Cortex of kidney (tissue), 1 donor: ENCODE measurements around the gene MFSD12.
"Not testable (repeated sequence)": the region's sequence is repeated elsewhere in the genome, so short reads cannot be mapped to it uniquely, and the experiment has no call there.

ENCODE experiments used
- DNase-seq: peaks from one replicate; lab custom pipeline; 2025; lab: John Stamatoyannopoulos, UW

Gene MFSD12

GRCh38 chr19:3522421-3523360 lies 34.7 kb downstream of the MFSD12 start:
- DNase-seq = no peak

GRCh38 chr19:3521104-3521445 lies 36.3 kb downstream of the MFSD12 start:
- DNase-seq = no peak

DNA sequence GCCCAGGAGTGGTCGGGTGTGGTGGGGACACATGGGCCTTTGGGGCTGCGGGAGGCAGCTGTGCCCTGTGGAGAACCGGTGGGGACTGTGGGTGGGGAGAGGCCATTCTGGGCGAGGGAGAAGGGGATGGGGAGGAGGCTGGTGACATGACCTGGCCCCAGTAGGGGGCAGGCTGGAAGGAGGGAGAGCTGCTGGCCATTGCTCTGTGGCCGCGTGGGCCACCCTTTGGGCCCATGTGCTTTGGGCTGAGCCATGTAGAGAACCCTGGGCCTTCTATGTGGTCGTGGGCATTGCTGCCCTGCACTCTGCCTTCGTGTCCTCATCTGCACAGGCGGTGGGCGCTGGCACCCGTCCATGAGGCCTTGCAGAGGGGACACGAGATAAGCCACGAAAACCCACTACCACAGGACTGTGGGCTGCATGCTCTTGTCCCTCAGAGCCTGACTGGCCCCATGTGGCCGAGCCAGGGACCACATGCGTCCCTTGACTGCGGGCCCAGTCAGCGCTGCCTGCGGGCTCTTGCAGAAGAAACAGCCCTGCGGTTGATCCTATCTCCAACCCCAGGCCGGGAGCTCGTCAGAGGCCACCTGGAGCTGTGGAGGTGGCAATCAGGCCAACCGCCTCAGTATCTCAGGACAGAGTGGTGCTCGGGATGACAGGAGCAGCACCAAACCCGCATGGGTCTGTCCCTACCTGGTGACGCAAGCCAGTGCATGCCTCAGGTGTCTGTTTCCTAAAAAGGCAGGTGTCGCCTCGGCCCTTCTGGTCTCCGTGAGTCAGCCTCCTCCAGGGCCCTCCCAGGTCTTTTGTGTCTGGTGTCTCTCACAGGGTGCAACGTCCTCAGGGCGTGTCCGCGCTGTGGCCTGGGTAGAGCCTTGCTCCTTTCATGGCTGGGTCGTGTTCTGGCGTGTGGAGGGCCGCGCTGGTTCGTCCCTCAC lies 37.0 kb downstream of the MFSD12 start:
- no peak for DNase-seq

GRCh38 chr19:3519126-3519525 lies 38.3 kb downstream of the MFSD12 start:
- DNase-seq = no peak

GRCh38 chr19:3518659-3519058 lies 38.7 kb downstream of the MFSD12 start:
- no peak for DNase-seq

- DNase-seq = no peak
These were observed 39.1 kb downstream of the MFSD12 start for GRCh38 chr19:3518255-3518654.

GRCh38 chr19:3517638-3518037 lies 39.7 kb downstream of the MFSD12 start:
- DNase-seq = no peak

DNA sequence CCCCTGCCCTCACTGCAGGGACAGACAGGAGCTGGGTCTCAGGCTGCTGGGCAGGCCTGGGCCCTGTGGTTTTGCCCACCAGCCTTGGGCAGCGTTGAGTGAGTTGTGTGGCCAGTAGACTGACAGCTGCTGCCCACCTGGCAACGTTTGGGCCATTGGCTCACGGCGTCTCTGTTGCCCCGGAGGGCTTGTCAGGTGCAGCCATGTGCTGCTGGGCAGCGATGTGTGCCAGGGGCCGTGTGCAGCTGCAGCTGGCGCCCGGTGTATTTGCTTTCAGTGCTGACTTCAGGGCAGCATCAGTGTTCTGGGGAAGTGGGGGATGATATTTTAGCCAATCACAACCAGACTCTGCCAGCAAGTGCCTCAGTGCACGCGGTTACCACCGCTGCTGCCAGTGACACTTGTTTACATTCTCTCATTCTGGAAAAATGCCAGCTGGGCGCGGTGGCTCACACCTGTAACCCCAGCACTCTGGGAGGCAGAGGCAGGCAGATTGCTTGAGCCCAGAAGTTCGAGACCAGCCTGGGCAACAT lies 40.6 kb downstream of the MFSD12 start:
- no peak for DNase-seq

DNA sequence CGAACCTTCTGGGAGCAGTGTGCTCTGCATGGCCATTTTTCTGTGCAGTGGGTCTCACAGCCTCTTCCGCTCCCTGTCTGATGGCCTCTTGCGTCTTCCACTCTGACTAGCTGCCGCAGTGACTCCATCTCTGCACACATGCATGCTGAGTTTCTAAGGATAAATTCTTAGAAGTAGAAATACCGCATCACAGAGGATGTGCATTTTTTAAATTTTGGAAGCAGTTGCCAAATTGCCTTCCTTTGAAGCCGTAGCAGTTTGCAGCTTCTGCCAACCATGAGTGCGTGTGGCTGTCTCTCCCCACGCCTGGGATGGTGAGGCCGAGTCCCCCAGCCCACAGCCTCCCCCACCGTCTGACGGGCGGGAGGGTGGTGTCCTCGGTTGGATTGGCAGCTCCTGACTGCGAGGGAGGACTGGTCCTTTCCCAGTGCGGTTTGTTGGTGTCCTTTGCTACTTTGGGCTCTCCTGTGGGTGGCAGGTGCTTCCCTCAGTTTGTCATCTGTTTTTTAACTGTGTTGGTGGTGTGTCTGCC lies 41.4 kb downstream of the MFSD12 start:
- DNase-seq = no peak

GRCh38 chr19:3514930-3515329 lies 42.5 kb downstream of the MFSD12 start:
- DNase-seq = no peak

GRCh38 chr19:3513229-3514140 lies 43.9 kb downstream of the MFSD12 start:
- no peak for DNase-seq

- DNase-seq = no peak
These were observed 44.7 kb downstream of the MFSD12 start for GRCh38 chr19:3512562-3513228.

DNA sequence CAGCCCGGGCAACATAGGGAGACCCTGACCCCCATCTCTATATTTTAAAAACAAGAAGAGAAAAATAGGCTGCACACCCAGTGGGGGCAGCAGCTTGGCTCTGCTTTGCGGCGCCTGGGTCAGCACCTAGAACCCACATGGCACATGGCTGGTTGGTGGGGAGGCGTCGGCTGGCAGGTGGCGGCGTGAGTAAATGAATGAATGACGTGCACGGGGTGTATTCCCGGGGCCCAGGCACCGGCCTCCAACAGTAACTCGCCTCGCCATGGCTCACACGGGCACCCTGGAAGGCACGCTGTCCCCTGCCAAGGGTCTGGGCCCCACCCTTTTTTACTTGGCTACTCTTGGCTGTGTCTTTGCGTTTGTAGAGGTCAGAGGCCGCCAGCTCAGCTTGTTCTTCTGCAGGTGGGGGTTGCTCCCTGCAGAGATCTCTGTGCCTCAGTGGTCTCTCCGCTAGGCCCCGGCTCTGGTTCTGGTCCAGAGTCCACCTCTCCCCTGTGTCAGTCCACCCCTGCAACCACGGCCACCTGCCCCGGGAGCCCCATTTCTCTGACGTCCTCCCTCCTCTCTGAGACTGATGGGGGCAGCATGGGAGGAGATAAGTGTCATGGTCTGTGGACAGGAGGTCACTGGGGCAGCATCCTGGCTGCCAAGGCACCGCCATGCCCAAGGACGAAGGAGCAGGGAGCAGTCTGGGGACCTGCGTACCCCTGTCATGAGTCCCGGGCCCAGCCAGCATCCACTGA lies 45.7 kb downstream of the MFSD12 start:
- DNase-seq = no peak

DNA sequence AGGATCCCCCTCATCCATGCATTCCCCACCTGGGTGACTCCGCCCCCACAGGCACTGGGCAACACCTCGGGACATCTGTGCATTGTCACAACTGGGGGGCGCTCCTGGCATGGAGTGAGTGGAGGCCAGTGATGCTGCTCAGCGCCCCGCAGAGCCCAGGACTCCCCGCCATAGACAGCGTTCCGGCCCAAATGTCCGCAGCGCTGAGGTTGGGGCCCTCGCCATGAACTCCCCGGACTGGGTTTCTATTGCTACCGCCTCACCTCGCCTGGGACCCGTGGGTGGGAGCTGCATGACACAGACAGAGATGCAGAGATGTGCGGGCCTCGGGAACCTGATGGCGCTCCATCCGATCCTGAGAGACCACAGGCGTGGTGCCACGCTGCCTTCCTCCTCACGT lies 46.7 kb downstream of the MFSD12 start:
- no peak for DNase-seq

- no peak for DNase-seq
These were observed 47.8 kb downstream of the MFSD12 start for GRCh38 chr19:3509566-3509989.

DNA sequence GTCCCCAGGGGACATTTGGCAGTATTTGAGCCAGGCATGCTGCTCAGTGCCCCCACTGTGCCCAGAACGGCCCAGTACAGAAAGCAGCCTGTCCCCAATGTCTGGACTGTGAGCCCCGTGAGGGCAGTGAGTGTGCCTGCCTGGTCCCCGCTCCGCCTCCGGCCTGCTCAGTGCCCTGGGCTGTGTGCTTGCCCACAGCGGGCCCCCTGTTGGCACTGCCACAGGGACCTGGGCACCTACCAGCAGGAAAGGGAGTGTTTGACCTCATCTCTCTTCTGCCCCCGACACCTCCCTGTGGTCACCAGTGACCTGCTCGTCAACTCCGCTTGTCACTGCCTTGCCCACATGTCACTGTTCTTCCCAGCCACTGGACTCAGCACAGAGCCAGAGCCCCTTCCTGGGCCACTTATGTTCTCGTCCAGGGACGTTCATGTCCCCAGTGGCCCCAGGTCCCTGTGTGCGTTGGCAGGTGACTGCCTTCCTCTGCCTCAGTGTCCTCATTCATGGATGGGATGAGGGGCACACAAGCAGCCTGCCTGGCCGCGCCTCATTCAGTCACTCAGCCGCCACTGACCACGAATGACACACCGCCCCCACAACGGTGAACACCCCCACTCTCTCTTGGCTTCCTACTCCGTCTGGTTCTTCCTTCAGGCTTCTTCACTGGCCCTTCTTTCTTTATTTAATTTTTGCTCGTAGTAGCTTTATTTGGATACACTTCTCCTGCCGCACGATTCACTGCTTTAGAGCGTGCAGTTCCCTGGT lies 48.4 kb downstream of the MFSD12 start:
- DNase-seq = no peak

GRCh38 chr19:3508121-3508661 lies 49.2 kb downstream of the MFSD12 start:
- not testable (repeated sequence) for DNase-seq

DNA sequence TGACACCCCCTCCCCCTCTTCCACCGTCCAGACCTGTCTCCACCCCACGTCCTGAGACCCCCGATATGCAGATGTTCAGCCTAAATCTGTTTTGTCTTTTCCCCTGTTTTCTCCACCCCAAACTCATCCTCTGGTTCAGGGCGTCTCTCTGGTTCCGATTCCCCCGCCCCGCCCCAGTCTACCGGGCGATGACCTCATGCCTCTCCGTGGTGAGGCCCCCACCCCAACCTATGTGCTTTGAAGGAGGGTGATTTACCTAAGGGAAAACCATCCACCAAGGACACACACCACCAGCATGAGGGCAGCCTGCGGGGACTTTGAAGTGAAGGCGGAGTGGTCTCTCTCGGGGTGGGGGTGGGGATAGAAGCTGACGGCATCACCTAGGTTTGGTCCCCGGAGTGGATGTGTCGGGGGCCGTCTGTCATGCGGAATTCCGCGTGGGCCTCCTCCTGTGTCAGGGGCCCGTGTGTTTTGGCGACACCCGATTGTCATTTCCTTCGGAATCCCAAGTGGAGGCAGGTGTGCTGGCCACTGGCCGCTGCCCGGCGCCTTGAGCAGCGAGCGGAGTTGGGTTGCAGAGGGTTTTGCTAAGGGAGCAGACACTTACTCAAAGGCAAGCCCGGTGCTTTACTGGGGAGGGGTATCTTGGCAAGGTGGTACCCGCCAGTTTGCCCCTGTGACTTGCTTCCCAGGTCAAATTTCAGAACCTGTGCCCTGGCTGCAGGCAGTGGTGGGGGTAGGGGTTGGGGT lies 49.8 kb downstream of the MFSD12 start:
- no peak for DNase-seq
